H1 (cell line): ENCODE measurements around the gene GYS2. TPM values are rescaled to one million over a fixed set of nuclear protein-coding genes. Genes with fewer than 3 reads are reported as not detected.

Source experiments
- CHD2 ChIP-seq: IDR thresholded peaks from 2 replicates; pipeline ENCODE4 v1.6.1; 2012; ENCODE audit warnings: low read length, improper control_type of control experiment
- HDAC2 ChIP-seq, 2 experiments: fragments of 300-600 bp in 1 of 2; sonication (generic) in 1 of 2; IDR thresholded peaks; 2 replicates each; pipeline ENCODE4 v1.6.1; 2011 to 2012; ENCODE audit warnings: low read depth in 2 of 2, low read length in 2 of 2, mild to moderate bottlenecking in 2 of 2, moderate library complexity in 2 of 2, borderline replicate concordance in 1 of 2, inconsistent platforms in 1 of 2
- HDAC6 ChIP-seq: IDR thresholded peaks from one replicate; pipeline ENCODE4 v1.7.1; 2012; ENCODE audit warnings: low read depth, mild to moderate bottlenecking, inconsistent platforms, low read length, moderate library complexity
- KDM5A ChIP-seq: fragments of 200-600 bp; IDR thresholded peaks from 2 replicates; pipeline ENCODE4 v1.7.1; 2012; ENCODE audit warnings: mild to moderate bottlenecking, low read length, inconsistent platforms, mixed read lengths
- MAX ChIP-seq: IDR thresholded peaks from 2 replicates; pipeline ENCODE4 v1.6.1; 2012; ENCODE audit warnings: inconsistent platforms
- PHF8 ChIP-seq: fragments of 200-600 bp; sonication (generic); conservative IDR thresholded peaks from 2 replicates; pipeline ENCODE4 v1.7.1; 2012; ENCODE audit warnings: low read depth, mild to moderate bottlenecking, inconsistent platforms, low read length, moderate library complexity
- POLR2AphosphoS5 ChIP-seq: IDR thresholded peaks from 2 replicates; pipeline ENCODE4 v1.6.1; 2011; ENCODE audit warnings: low read depth, low read length
- RXRA ChIP-seq: IDR thresholded peaks from 2 replicates; pipeline ENCODE4 v1.6.1; 2011; ENCODE audit warnings: low read depth, mild to moderate bottlenecking, low read length, moderate library complexity; ENCODE audit not compliant: insufficient read depth
- SP4 ChIP-seq: IDR thresholded peaks from 2 replicates; pipeline ENCODE4 v1.6.1; 2012; ENCODE audit warnings: low read length, inconsistent platforms
- polyA plus RNA-seq, 7 experiments: library from polyadenylated mRNA; depleted of rRNA in 3 of 7; stranded (reverse) in 5 of 7; unstranded in 2 of 7; fragments of >200 nt in 5 of 7; fragments of 200-250 nt in 2 of 7; gene quantifications; 1 replicate in 5 of 7; 2 replicates in 1 of 7; 4 replicates in 1 of 7; pipeline versions ENCODE4 v1.2.1 to v1.2.3, GENCODE V29; 2011 to 2013; ENCODE audit warnings: missing spikeins in 2 of 7, mixed read lengths in 2 of 7
- total RNA-seq: library from RNA; stranded (reverse); fragmentation: NEBNext Ultra II Directional; extraction: Animal tissue kit (Norgen Biotek cat#: 25700); gene quantifications from 2 replicates; pipeline ENCODE4 v1.2.1, GENCODE V29; 2021

The GYS2 gene
- total and polyA plus RNA-seq, 2 of the 8 experiments (the other 6 are each of a cell fraction or from before 2014, with no cell fraction given) = not detected

DNA sequence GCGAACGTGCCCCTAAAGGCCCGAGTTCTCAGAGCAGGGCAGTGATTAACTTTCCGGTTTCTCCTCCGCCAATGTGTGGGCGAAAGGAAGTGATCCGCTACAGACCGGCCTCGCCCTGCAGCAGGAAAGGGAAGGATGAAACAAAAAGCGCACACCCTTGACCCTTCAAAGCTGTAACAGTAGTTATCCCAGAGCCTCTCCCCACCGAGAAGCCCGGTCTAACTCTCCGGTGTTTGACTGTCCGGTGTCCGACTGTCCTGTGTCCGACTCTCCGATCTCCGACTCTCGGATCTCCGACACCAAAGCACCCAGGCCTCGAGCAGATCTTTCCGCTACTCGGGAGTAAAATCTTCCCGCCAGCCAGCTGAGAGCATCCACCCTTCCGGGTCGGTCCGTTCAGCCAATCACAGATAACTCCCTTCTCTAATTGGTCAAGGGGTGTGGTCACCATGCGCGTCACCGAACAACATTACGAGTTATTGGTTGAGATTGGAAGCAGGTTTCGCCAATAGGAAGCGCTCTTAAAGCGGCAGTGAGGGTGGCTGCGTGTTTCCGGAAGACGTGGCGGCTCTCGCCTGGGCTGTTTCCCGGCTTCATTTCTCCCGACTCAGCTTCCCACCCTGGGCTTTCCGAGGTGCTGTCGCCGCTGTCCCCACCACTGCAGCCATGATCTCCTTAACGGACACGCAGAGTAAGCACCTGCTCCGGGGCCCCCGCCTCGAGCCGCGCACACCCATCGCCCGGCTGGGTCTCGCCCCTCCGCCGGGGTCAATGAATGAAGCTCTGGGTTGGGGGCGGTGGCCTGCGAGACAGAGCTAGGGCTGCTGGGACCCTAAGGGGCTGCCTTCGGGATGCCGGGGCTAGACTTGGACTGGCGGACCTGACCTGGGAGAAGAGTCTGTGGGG, 103.1 kb downstream of the GYS2 start, which contains the start of the genes GOLT1B and RECQL (continued):
- TF ChIP-seq MAX (peak; percentile 68), RXRA (no peak), PHF8 (peak; percentile 99), CHD2 (peak; percentile 78), SP4 (peak; percentile 24; the same call in 1 of the 2 replicates), HDAC6 (no peak), POLR2AphosphoS5 (peak; percentile 75; the same call in 1 of the 2 replicates), KDM5A (no peak), HDAC2 (IDR thresholded peaks at IDR 0.05; ENCODE audit: borderline replicate concordance in 1 of 2, low read depth in 2 of 2, low read length in 2 of 2) (peak in 1 of 2 experiments; percentile 90; a peak in 1 of 4 replicates)
